OCI-LY7 (cell line): ENCODE data around the gene RIPOR1. TPM values are rescaled to one million over a fixed set of nuclear protein-coding genes. Genes with fewer than 3 reads are reported as not detected.

Source experiments
- BruUV-seq: library from RNA; stranded (reverse); fragments of 400-500 nt; replicated peaks from 2 replicates; lab custom pipeline; 2021; lab: Mats Ljungman, UMichigan
- CTCF ChIA-PET: fragments of 300-600 bp; sonication (Branson Sonifier 250); formaldehyde crosslinking; loops from one replicate; lab custom pipeline; 2022; ENCODE audit warnings: antibody characterized with exemption; ENCODE audit not compliant: unreplicated experiment; lab: Charles Lee
- POLR2A ChIA-PET: fragments of 300-600 bp; sonication (Branson Sonifier 250); formaldehyde crosslinking; loops from one replicate; lab custom pipeline; 2022; ENCODE audit warnings: antibody characterized with exemption; lab: Charles Lee
- DNase-seq: peaks from one replicate; pipeline ENCODE4 v3.0.0-alpha.2; 2015; ENCODE audit warnings: low spot score
- H2AFZ ChIP-seq: fragments of 200-600 bp; sonication (generic), shearing (Covaris generic); 2 replicates; pipeline ENCODE4 v1.6.1; 2014; ENCODE audit warnings: mild to moderate bottlenecking, antibody characterized with exemption, low read length, moderate library complexity
- H3K27ac ChIP-seq: fragments of 200-600 bp; sonication (generic); 2 replicates; pipeline ENCODE4 v1.5.1; 2014; ENCODE audit warnings: mixed run types, low read depth, mild to moderate bottlenecking, moderate library complexity, low read length, inconsistent platforms; ENCODE audit not compliant: poor library complexity, severe bottlenecking
- H3K36me3 ChIP-seq: fragments of 200-600 bp; sonication (generic); 2 replicates; pipeline ENCODE4 v1.6.1; 2014; ENCODE audit warnings: mild to moderate bottlenecking, antibody characterized with exemption, low read length, moderate library complexity, mixed read lengths; ENCODE audit not compliant: insufficient read depth
- H3K4me1 ChIP-seq: fragments of 200-600 bp; sonication (generic); 2 replicates; pipeline ENCODE4 v1.5.1; 2014; ENCODE audit warnings: mild to moderate bottlenecking, low read length; ENCODE audit not compliant: insufficient read depth, poor library complexity, severe bottlenecking
- H3K4me2 ChIP-seq: fragments of 200-600 bp; sonication (generic); 2 replicates; pipeline ENCODE4 v1.6.1; 2014; ENCODE audit warnings: mild to moderate bottlenecking, low read length
- H3K4me3 ChIP-seq: fragments of 200-600 bp; sonication (generic); 2 replicates; pipeline ENCODE4 v1.5.1; 2014; ENCODE audit warnings: mild to moderate bottlenecking, low read depth, low read length; ENCODE audit not compliant: poor library complexity, severe bottlenecking
- H3K79me2 ChIP-seq: fragments of 200-600 bp; sonication (generic); 2 replicates; pipeline ENCODE4 v1.6.1; 2016; ENCODE audit warnings: low read depth, mild to moderate bottlenecking, low read length, moderate library complexity, mixed read lengths; ENCODE audit not compliant: insufficient read depth
- H3K9me2 ChIP-seq: fragments of 200-600 bp; sonication (generic); 2 replicates; pipeline ENCODE4 v1.6.1; 2016; ENCODE audit warnings: mild to moderate bottlenecking, low read length, mixed read lengths; ENCODE audit not compliant: insufficient read depth
- H3K9me3 ChIP-seq: fragments of 200-600 bp; sonication (generic); 2 replicates; pipeline ENCODE4 v1.6.1; 2014; ENCODE audit warnings: mild to moderate bottlenecking, mixed run types, low read length, mixed read lengths
- H4K20me1 ChIP-seq: fragments of 200-600 bp; sonication (generic); 2 replicates; pipeline ENCODE4 v1.6.1; 2014; ENCODE audit warnings: mild to moderate bottlenecking, antibody characterized with exemption, low read length, moderate library complexity, mixed read lengths; ENCODE audit not compliant: insufficient read depth
- EZH2phosphoT487 ChIP-seq: fragments of 200-600 bp; sonication (generic); IDR thresholded peaks from 2 replicates; pipeline ENCODE4 v1.6.1; 2018; ENCODE audit warnings: low read depth, borderline replicate concordance, mild to moderate bottlenecking, mixed run types, antibody characterized with exemption, low read length, moderate library complexity, mixed read lengths
- intact Hi-C: fragments of 100-400 bp; cut with micrococcal nuclease; formaldehyde crosslinking; loops from one replicate; pipeline ENCODE4 v1.10.0; 2022; ENCODE audit not compliant: unreplicated experiment
- total RNA-seq, 2 experiments: library from RNA; depleted of rRNA in 1 of 2; stranded (reverse); fragments of >200 nt in 1 of 2; shearing (Covaris generic) in 1 of 2; gene quantifications; 2 replicates each; pipeline ENCODE4 v1.2.3, GENCODE V29; 2014 to 2022
- TF ChIP-seq, protein P1 (sequence below): fragments of 200-600 bp; sonication (generic); conservative IDR thresholded peaks from 2 replicates; pipeline ENCODE4 v1.5.1; 2014; ENCODE audit warnings: mild to moderate bottlenecking, antibody characterized with exemption, low read length, moderate library complexity, mixed read lengths

RIPOR1 gene
- total RNA-seq, 2 experiments from 2014 or later, result 9.7 to 40.2 TPM

DNA sequence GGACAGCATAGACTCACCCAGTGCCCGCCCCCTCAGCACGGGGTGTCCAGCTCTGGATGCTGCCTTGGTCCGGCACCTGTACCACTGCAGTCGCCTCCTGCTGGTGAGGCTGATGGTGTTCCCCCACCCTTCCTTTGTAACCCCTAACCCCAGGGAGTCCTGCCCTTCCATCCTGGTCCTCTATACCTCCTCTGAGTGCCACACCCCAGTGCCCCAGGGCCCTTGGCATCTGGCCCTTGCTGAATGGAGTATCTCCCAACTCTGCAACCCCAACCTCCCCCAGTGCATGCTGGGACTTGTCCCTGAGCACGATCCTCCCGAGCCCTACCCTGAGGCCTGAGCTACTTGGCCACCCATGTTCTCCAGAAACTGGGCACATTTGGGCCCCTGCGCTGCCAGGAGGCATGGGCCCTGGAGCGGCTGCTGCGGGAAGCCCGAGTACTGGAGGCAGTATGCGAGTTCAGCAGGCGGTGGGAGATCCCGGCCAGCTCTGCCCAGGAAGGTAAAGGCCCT is 15.8 kb downstream of the RIPOR1 start:
- ChIA-PET CTCF (interaction anchor here (0.6 to 1.5 kb wide), 4 partner anchors 8 to 101 kb away, joined by 4 to 7 read pairs (median 4); partner anchors contain the start of genes CARMIL2 and CTCF), POLR2A (interaction anchor here (0.5 to 12.9 kb wide), 7 partner anchors 8 to 724 kb away, joined by 3 to 251 read pairs (median 5); partner anchors contain the start of genes CARMIL2 and CTCF)
- H4K20me1 ChIP-seq, result no peaks in the 10 kb centered on the region

DNA sequence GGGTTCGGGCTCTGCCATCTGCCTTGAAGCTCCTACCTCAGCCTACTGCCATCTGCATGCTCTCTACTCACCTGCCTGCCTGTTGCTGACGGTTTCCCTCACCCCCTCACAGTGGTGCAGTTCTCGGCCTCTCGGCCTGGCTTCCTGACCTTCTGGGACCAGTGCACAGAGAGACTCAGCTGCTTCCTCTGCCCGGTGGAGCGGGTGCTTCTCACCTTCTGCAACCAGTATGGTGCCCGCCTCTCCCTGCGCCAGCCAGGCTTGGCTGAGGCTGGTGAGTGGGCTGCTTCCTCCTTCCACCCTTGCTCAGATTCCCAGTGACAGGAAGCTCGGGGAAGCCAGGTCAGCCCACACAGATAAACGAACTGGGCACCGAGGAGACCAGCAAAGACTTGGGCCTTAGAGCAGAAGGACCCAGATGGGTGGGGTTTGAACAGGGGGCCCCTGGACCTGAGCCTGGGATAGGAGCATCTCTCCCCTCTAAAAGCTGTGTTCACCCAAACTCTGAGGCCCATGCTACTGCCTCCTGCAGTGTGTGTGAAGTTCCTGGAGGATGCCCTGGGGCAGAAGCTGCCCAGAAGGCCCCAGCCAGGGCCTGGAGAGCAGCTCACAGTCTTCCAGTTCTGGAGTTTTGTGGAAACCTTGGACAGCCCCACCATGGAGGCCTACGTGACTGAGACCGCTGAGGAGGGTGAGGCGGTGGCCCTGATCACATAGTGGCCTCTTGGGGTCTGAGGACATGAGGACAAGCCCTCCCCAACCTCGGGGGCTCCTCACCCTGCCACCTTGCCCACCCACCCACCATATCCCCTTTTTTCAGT is 16.4 kb downstream of the RIPOR1 start:
- Histone ChIP-seq H3K9me3 (no peaks in the 10 kb centered on the region), H3K36me3 (peaks cover 26% of the 10 kb centered on the region; the same call in 1 of the 2 replicates), H4K20me1 (no peaks in the 10 kb centered on the region), H2AFZ (no peak overlapping the region), H3K9me2 (no peaks in the 10 kb centered on the region), H3K4me2 (peak overlapping the region; percentile 85), H3K4me3 (peak overlapping the region; percentile 15), H3K79me2 (peaks cover 21% of the 10 kb centered on the region; the same call in 1 of the 2 replicates), H3K27ac (peak overlapping the region; percentile 98), H3K4me1 (peaks cover 78% of the 10 kb centered on the region)
- CTCF ChIA-PET, result interaction anchor here (0.5 to 1.5 kb wide), 7 partner anchors 9 to 103 kb away, joined by 3 to 14 read pairs (median 5); partner anchors contain the start of genes CARMIL2 and CTCF
- intact Hi-C loops, result loop anchor here (10.0 kb wide), 1 partner anchor 260 kb away; the partner anchor contains the start of genes RANBP10 and TSNAXIP1
- POLR2A ChIA-PET, result interaction anchor here (0.6 to 12.9 kb wide), 8 partner anchors 8 to 115 kb away, joined by 3 to 251 read pairs (median 4); partner anchors contain the start of genes ACD, CARMIL2 and CTCF
- no TSS peak for BruUV-seq
- TF ChIP-seq, protein P1, sequence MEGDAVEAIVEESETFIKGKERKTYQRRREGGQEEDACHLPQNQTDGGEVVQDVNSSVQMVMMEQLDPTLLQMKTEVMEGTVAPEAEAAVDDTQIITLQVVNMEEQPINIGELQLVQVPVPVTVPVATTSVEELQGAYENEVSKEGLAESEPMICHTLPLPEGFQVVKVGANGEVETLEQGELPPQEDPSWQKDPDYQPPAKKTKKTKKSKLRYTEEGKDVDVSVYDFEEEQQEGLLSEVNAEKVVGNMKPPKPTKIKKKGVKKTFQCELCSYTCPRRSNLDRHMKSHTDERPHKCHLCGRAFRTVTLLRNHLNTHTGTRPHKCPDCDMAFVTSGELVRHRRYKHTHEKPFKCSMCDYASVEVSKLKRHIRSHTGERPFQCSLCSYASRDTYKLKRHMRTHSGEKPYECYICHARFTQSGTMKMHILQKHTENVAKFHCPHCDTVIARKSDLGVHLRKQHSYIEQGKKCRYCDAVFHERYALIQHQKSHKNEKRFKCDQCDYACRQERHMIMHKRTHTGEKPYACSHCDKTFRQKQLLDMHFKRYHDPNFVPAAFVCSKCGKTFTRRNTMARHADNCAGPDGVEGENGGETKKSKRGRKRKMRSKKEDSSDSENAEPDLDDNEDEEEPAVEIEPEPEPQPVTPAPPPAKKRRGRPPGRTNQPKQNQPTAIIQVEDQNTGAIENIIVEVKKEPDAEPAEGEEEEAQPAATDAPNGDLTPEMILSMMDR, result no peak
- TF ChIP-seq EZH2phosphoT487, result no peak
- peak; percentile 77 for DNase-seq

More for the DNA sequence above, 15.8 kb downstream of the RIPOR1 start:
- Histone ChIP-seq H3K27ac (peak overlapping the region; percentile 98), H2AFZ (no peak overlapping the region), H3K4me3 (no peak overlapping the region), H3K9me2 (no peaks in the 10 kb centered on the region), H3K9me3 (no peaks in the 10 kb centered on the region), H3K36me3 (peaks cover 19% of the 10 kb centered on the region; the same call in 1 of the 2 replicates), H3K4me1 (peaks cover 71% of the 10 kb centered on the region), H3K79me2 (peaks cover 15% of the 10 kb centered on the region; the same call in 1 of the 2 replicates), H3K4me2 (peak overlapping the region; percentile 85)
- intact Hi-C loops, result loop anchor here (10.0 kb wide), 1 partner anchor 260 kb away; the partner anchor contains the start of genes RANBP10 and TSNAXIP1
- TF ChIP-seq, protein P1, result peak; percentile 64
- no peak for TF ChIP-seq EZH2phosphoT487
- no TSS peak for BruUV-seq
- DNase-seq, result no peak
